HG03460 (cell line): ENCODE results near the gene CSNK1G1.
"Not testable (repeated sequence)": the region's sequence is repeated elsewhere in the genome, so short reads cannot be mapped to it uniquely, and the experiment has no call there.

ENCODE experiments used
- ATAC-seq: cut with Tn5 transposase; IDR thresholded peaks from one replicate; pipeline ENCODE4 v1.9.1; 2021; ENCODE audit not compliant: unreplicated experiment

Gene CSNK1G1

GRCh38 chr15:64138331-64138941 lies 217.5 kb downstream of the CSNK1G1 start:
- no peak for ATAC-seq

GRCh38 chr15:64137226-64137833 lies 218.6 kb downstream of the CSNK1G1 start:
- no peak for ATAC-seq

- no peak for ATAC-seq
Observed at GRCh38 chr15:64136347-64136746, 219.6 kb downstream of the CSNK1G1 start.

- ATAC-seq, result no peak
Observed at GRCh38 chr15:64134345-64134829, 221.6 kb downstream of the CSNK1G1 start.

GRCh38 chr15:64133623-64134344 lies 222.2 kb downstream of the CSNK1G1 start:
- no peak for ATAC-seq

- ATAC-seq, result no peak
Observed at GRCh38 chr15:64132217-64132616, 223.8 kb downstream of the CSNK1G1 start.

- no peak for ATAC-seq
Observed at GRCh38 chr15:64131547-64131946, 224.4 kb downstream of the CSNK1G1 start.

- no peak for ATAC-seq
Observed at GRCh38 chr15:64130159-64130558, 225.8 kb downstream of the CSNK1G1 start.

- ATAC-seq, result no peak
Observed at GRCh38 chr15:64127521-64128270, 228.3 kb downstream of the CSNK1G1 start.

- no peak for ATAC-seq
Observed at GRCh38 chr15:64125978-64126377, 230.0 kb downstream of the CSNK1G1 start.

- no peak for ATAC-seq
Observed at GRCh38 chr15:64122936-64123351, 233.0 kb downstream of the CSNK1G1 start.

- no peak for ATAC-seq
Observed at GRCh38 chr15:64122444-64122843, 233.5 kb downstream of the CSNK1G1 start.

GRCh38 chr15:64121614-64122013 lies 234.4 kb downstream of the CSNK1G1 start:
- ATAC-seq, result no peak

- ATAC-seq, result not testable (repeated sequence)
Observed at GRCh38 chr15:64120322-64120721, 235.7 kb downstream of the CSNK1G1 start.

- no peak for ATAC-seq
Observed at GRCh38 chr15:64117759-64118487, 238.1 kb downstream of the CSNK1G1 start.
